Activated T-cell treated with anti-CD3 and anti-CD28 coated beads, Interleukin-2, amount 50 U/mL, for 48 hours (primary cell): ENCODE data around the gene CETN3.
"Not testable (repeated sequence)": the region's sequence is repeated elsewhere in the genome, so short reads cannot be mapped to it uniquely, and the experiment has no call there.

ENCODE experiments used
- DNase-seq, 2 experiments: peaks; one replicate each; pipeline ENCODE4 v3.0.0-alpha.2; 2020

CETN3 gene

GRCh38 chr5:90381213-90381929 lies 28.2 kb downstream of the CETN3 start:
- no peak for DNase-seq

DNA sequence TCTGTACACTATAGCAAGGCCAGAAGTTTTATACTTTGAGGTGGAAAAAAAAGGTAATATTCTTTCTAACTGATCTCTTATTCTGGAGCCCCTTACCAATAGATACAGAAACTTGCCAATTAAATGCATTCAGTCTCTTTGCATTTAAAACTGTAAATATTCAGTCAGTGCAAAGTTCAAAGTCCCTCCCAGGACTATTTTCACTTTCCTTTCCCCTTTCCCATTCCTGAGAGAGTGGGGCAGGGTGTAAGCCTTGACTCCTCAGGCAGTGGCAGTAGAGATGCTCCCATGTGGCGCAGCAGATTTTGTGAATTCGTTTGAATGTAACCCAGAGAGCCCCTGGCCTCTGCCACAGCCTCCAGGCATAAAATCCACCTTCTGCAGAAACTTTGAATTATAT lies 29.9 kb downstream of the CETN3 start:
- no peak for DNase-seq

- no peak for DNase-seq
Observed at GRCh38 chr5:90378752-90379151, 30.8 kb downstream of the CETN3 start.

GRCh38 chr5:90371269-90371668 lies 38.3 kb downstream of the CETN3 start:
- DNase-seq = not testable (repeated sequence)

GRCh38 chr5:90368454-90369246 lies 40.9 kb downstream of the CETN3 start:
- DNase-seq = no peak

DNA sequence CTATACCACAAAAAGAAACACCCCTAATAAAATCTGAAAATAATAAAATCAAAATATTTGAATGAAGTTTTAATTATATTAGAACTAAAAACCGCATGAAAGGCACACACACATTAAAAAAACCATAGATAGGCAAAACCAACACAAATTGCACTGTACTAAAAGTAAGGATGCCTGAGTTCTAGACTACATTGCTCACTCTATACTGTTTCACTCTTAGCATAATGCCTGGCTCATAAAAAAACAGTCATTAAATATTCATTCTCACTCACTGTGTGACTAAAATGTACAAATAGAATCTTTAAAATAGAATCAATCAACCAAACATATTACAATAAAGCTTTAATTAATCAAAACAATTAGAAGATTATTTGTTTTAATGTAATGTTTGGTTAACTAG lies 41.7 kb downstream of the CETN3 start:
- DNase-seq = no peak

DNA sequence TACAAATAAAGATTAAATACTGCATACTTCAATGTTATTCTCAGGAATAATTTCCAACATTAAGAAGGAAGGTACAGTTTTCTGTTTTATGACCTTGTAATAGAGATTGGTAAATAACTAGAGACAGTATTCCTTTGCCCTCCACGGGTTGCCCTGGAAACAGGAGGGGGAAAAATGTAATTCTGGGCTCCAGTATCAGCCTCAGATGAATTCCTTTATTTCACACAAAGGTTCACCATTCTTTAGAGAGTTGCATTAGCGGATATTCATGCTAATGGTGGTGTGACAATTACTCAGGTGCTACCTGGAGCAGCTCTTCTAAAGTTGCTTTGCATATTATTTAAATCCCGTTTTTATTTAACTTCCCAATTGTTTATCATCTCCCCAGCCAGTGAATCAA lies 42.6 kb downstream of the CETN3 start:
- DNase-seq = no peak

- no peak for DNase-seq
Observed at GRCh38 chr5:90365328-90365727, 44.2 kb downstream of the CETN3 start.

DNA sequence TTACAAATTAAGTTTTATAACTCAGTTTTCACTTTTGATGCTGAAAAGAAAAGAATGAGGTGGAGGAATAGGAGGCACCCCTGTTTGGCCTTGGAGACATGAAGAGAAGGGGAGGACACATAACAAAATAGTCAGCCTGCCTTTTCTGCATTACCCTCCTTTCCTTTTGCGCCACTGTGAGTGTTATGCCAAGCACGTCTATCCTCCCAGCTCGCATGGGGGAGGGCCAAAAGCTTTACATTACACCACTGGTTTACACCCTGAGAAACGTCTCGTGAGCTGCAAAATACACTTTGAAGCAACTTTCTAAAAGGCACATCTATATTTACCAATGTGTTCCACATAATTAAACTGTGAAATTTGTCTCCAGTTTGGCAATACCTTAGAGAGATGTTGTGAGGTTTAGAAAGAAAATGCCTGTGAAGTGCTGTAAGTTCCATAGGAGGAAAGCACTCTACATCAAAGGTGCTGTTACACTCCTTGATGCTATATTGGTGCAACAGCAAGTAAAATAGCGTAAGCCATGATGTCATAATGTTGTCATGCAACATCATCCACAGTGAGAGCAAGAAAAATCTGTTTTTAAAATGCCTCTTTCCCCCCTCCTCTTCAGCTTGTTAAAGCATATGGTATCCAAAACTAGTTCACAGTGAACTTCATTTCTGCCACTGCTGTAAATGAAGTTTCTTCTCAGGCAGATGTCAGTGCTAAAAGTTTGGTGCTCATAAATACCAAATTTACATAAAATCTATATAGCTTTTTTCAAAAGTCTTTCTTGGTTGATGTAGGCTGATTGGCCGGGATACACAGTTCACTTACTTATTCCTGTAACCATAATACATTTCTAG lies 50.3 kb downstream of the CETN3 start:
- DNase-seq = no peak

DNA sequence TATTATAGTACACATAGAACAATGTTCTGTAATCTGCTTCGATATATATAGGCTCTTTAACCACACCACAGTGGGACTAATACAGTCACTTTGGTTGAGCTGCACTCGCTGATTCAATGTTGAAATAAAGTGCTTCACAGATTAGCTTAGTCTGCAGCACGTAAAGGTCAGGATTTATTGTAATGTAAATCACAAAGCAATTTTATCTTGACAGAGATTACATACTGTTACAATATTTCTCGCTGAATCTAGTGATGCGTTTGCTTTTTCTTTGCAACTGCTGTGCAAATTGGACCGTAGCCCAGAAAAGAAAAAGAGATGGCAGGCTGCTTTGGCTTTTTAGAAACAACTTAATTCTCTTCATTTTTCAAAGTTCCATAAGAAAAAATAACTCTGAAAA lies 52.9 kb downstream of the CETN3 start:
- DNase-seq = no peak

GRCh38 chr5:90356176-90356575 lies 53.4 kb downstream of the CETN3 start:
- DNase-seq = no peak

DNA sequence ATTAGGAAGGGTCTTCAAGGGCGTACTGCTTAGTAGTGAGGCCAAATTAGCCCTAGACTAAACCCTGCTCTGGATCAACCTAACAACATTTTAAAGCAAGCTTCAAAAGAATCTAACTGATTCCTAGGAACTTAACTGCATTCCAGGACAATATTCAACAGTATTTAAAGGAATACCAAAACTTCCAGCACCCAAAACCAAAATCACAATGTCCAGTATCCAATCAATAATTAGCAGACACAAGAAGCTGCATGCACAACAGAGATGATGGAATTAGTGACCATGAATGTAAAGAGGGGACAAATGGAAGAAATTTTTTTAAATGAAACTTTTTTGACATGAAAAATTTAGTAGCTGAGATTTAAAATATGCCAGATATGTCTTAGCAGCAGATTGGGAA lies 53.9 kb downstream of the CETN3 start:
- DNase-seq = no peak

DNA sequence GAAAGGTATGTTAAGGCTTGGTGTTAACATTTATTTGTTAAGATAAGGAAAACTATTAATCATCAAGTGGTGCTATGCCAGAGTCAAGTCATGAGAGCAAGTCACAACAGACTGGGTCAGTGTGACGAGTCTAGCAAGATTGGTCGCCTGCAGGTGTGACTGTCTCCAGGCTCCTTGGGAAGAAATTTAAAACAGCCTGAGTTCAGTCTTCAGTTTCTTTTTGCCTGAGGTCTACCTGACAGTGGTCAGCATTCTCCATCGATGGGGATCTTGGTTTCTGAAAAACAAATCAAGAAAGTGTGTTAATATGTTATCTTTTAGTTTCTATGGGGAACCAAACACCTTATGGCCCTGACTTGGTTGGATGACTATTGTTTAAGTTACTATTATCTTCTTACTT lies 56.3 kb downstream of the CETN3 start:
- DNase-seq = no peak

DNA sequence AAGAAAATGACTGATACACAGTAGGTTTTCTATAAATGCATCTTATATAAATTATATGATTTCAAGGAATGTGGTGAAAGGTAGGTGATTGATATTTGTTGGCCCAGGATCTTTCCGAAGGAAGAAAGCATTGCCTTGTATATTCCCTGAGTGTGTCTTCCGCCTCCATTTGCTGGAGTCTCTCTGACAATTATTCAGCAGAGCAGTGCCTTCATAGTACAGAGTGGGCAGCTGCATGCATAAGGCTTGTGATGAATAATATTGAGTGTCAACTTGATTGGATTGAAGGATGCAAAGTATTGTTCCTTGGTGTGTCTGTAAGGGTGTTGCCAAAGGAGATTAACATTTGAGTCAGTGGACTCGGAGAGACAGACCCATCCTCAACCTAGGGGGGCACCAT lies 58.5 kb downstream of the CETN3 start:
- DNase-seq = no peak

DNA sequence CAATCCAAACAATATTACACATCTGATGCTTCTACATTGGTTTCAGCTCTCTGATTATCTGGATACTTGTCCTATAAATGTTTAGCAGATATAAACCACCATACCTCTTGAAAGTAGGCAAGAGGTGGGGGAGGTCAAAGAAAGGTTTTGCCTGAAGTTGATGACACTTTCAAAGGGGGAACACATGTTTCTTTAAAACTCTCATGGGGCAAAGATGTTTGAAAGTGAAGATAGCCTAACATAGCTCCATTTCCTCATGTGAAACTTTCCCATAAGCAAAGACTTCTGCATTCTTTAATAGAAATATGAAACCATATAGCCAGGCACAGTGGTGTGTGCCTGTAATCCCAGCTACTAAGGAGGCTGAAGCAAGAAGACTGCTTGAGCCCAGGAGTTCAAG lies 62.1 kb downstream of the CETN3 start:
- DNase-seq = no peak

- DNase-seq = no peak
Observed at GRCh38 chr5:90345684-90346083, 63.9 kb downstream of the CETN3 start.

DNA sequence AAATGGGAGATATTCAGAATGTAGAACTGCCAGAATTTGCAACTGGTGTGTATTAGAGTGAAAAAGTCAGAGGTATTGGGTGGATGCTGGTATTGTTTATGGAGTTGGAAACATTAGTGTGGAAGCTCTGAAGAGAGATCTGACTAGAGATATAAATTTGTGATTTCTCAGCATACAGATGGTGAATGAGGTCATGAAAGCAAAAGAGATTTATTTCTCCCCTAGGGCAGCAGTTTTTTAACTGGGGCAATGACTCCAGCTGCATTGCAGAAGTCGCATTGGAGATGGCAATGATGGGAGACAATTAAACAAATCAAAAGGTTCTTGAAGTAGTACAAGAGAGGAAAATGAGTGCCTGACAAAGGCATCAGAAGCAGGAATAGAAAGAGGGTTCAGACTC lies 64.9 kb downstream of the CETN3 start:
- no peak for DNase-seq

- DNase-seq = not testable (repeated sequence)
Observed at GRCh38 chr5:90343731-90344130, 65.8 kb downstream of the CETN3 start.

- no peak for DNase-seq
Observed at GRCh38 chr5:90342576-90342975, 67.0 kb downstream of the CETN3 start.
